Ectodermal cell (in vitro differentiated cells): ENCODE data around the gene LAMTOR1. TPM values are rescaled to one million over a fixed set of nuclear protein-coding genes. Genes with fewer than 3 reads are reported as not detected.
"Not testable (repeated sequence)": the region's sequence is repeated elsewhere in the genome, so short reads cannot be mapped to it uniquely, and the experiment has no call there.

Source experiments
- H3K27ac ChIP-seq: 2 replicates; pipeline ENCODE4 v1.7.0; 2013; ENCODE audit warnings: mild to moderate bottlenecking, low read depth, low read length; ENCODE audit not compliant: insufficient read depth, poor library complexity, severe bottlenecking
- H3K27me3 ChIP-seq: 2 replicates; pipeline ENCODE4 v1.7.0; 2013; ENCODE audit warnings: mild to moderate bottlenecking, low read length; ENCODE audit not compliant: insufficient read depth, control insufficient read depth, poor library complexity, severe bottlenecking
- H3K36me3 ChIP-seq: one replicate; pipeline ENCODE4 v1.7.0; 2013; ENCODE audit warnings: low read length; ENCODE audit not compliant: control insufficient read depth, insufficient read depth
- H3K4me1 ChIP-seq: one replicate; pipeline ENCODE4 v1.7.0; 2013; ENCODE audit warnings: low read length; ENCODE audit not compliant: control insufficient read depth, insufficient read depth
- H3K4me3 ChIP-seq: 2 replicates; pipeline ENCODE4 v1.7.0; 2013; ENCODE audit warnings: low read depth, low read length, control low read depth; ENCODE audit not compliant: insufficient read depth
- H3K9me3 ChIP-seq: 2 replicates; pipeline ENCODE4 v1.7.0; 2013; ENCODE audit warnings: mild to moderate bottlenecking, low read length, moderate library complexity; ENCODE audit not compliant: control insufficient read depth
- WGBS, 2 experiments: methylation state at CpG; one replicate each; pipeline ENCODE4 v1.1.7; 2013; ENCODE audit warnings: missing lambda C conversion rate in 2 of 2; 5-methylcytosine and 5-hydroxymethylcytosine counted together
- polyA plus RNA-seq, 4 experiments: library from polyadenylated mRNA; stranded (reverse); fragments of 50-300 nt; gene quantifications; one replicate each; pipeline ENCODE4 v1.2.3, GENCODE V29; 2013

LAMTOR1 gene
- 131 TPM for polyA plus RNA-seq (2013, experiment 1 of 4)
- 133 TPM for polyA plus RNA-seq (2013, experiment 2 of 4)
- 106 TPM for polyA plus RNA-seq (2013, experiment 3 of 4)
- polyA plus RNA-seq (2013, experiment 4 of 4) = 116 TPM

DNA sequence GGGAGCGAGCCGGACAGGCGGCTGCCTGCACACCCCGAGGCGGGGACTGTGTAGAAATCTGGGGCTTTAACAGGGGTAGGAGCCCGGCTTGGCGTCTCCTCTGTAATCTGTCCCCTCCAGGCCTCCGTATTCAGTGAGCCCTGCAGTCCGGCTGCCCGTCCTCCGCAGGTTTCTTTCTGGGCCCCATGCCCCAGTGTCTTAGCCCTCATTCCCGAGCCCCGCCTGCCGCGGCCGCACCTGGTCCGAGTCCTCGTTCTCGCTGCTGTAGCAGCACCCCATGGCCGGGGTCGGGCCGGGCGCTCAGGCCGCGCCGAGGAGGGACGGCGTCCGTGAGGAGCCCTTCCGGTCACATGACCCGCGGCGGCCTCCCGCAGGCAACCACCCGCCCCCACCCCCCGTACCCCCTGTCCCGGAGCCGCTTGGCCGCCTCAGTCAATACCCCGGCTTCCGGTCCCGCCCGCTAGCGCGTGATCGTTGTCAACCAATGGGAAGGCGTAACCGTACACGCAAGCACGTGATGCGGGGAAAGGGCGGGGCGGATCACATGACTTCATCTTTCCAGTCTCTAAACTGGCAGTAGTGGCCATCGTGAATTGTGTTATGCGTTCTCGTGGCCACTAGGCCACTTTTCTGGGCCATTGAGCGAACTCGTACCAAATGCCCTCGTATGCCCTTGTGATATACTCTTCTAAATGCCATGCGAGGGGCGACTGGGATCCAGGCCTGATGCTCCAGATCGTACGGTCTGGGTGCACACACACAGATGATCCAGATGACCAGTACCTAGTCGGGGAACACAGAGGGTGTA is at the start of gene LAMTOR1:
Gene LAMTOR1, minus strand, starts transcription at position 352 of the 808 bp plus-strand sequence. Its CDS starts 73 bp downstream, at position 279.
- Histone ChIP-seq H3K4me1 (peaks cover 8% of the 10 kb centered on the region), H3K4me3 (peak within 1 kb of the TSS; percentile 94), H3K36me3 (peaks cover 8% of the 10 kb centered on the region), H3K27me3 (no peaks in the 10 kb centered on the region), H3K27ac (peak within 1 kb of the TSS; percentile 78), H3K9me3 (no peaks in the 10 kb centered on the region)
- WGBS, 2 experiments = 6% methylated on average over 64 of the region's 64 CpGs

DNA sequence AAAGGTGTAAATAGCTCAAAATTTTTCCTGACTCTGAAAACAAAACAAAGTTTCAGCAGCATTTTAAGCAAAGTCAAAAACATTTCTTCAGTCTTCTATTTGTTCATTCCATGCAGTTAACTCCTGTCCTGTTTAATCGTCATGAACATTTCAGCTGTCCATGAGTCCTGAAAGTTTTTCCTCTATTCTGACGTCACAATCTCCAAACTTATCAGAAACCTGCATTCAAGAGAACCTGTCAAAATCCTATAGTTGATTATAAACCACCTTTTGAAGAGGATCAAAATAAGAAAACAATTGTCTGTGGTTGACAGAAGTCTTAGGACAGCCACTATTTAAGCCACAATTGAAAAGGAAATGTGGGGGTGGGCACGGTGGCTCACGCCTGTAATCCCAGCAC is 47.8 kb upstream of the LAMTOR1 start:
- no peaks in the 10 kb centered on the region for H3K27me3 ChIP-seq
- no peak overlapping the region for H3K4me3 ChIP-seq
- no peaks in the 10 kb centered on the region for H3K4me1 ChIP-seq
- H3K27ac ChIP-seq = no peak overlapping the region
- 91% methylated on average over 4 of the region's 4 CpGs for WGBS, 2 experiments
- H3K36me3 ChIP-seq = no peaks in the 10 kb centered on the region
- no peaks in the 10 kb centered on the region for H3K9me3 ChIP-seq

GRCh38 chr11:72146625-72147024 is 43.5 kb upstream of the LAMTOR1 start:
- H3K4me1 ChIP-seq = no peaks in the 10 kb centered on the region
- no peaks in the 10 kb centered on the region for H3K27me3 ChIP-seq
- no peaks in the 10 kb centered on the region for H3K36me3 ChIP-seq
- H3K27ac ChIP-seq = no peak overlapping the region
- WGBS, 2 experiments = 40 to 43% methylated on average over 2 of the region's 2 CpGs
- no peaks in the 10 kb centered on the region for H3K9me3 ChIP-seq
- no peak overlapping the region for H3K4me3 ChIP-seq

- Histone ChIP-seq H3K4me1 (no peaks in the 10 kb centered on the region), H3K27ac (no peak overlapping the region), H3K27me3 (no peaks in the 10 kb centered on the region), H3K4me3 (no peak overlapping the region), H3K36me3 (no peaks in the 10 kb centered on the region), H3K9me3 (no peaks in the 10 kb centered on the region)
- 90 to 92% methylated on average over 4 of the region's 4 CpGs for WGBS, 2 experiments
Measured at GRCh38 chr11:72144807-72145565, 41.9 kb upstream of the LAMTOR1 start.

- not testable (repeated sequence) for H3K27me3 ChIP-seq, H3K36me3 ChIP-seq, H3K9me3 ChIP-seq, H3K4me1 ChIP-seq, H3K27ac ChIP-seq, H3K4me3 ChIP-seq
- no CpG with 5 or more reads among the region's 1 CpG for WGBS, 2 experiments
Measured at GRCh38 chr11:72142543-72142942, 39.4 kb upstream of the LAMTOR1 start.

DNA sequence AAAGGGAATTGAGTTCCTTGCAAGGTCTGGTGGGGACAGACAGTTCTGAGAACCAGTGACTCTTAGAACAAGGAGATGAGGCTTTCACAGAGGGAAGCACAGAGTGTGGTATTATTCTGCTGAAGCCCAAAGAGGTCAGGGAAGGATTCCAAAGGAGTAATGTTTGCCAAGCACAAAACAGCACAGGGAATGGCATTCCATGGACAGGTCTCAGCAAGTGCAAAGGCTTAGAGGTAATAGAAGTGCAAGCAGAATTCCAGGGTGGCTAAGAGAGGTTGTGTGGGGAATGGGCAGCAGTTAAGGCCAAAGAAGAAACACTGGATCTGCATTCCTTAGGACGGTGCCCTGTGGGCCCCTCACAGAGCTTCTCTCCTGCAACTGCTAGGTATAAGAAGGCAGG is 39.0 kb upstream of the LAMTOR1 start:
- H3K27ac ChIP-seq, H3K27me3 ChIP-seq, H3K36me3 ChIP-seq, H3K9me3 ChIP-seq, H3K4me3 ChIP-seq, H3K4me1 ChIP-seq: not testable (repeated sequence)
- 70% methylated on average over 1 of the region's 1 CpG for WGBS, 2 experiments

DNA sequence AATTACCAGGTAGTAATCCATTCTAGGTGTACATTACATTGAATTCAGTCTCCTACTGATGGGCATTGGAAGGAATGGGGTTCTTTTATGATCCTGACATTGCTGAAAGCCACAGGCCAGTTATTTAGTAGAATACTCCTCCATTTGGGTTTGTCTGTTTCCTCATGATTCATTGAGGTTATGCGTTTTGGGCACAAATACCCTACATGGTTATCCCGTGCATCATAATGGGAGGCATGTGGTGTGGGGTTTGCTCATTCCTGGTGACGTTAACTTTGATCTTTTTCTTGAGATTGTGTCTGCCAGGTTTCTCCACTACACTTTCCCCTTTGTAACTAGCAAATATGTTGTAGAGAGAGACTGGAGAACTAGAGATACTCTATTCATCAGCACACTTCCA is 38.0 kb upstream of the LAMTOR1 start:
- Histone ChIP-seq H3K4me3 (no peak overlapping the region), H3K9me3 (no peaks in the 10 kb centered on the region), H3K27ac (no peak overlapping the region), H3K27me3 (no peaks in the 10 kb centered on the region), H3K36me3 (no peaks in the 10 kb centered on the region), H3K4me1 (no peaks in the 10 kb centered on the region)
- 54 to 73% methylated on average over 2 to 3 of the region's 3 CpGs for WGBS, 2 experiments

- 93 to 94% methylated on average over 2 of the region's 2 CpGs for WGBS, 2 experiments
- Histone ChIP-seq H3K9me3 (no peaks in the 10 kb centered on the region), H3K27me3 (no peaks in the 10 kb centered on the region), H3K4me1 (no peaks in the 10 kb centered on the region), H3K4me3 (no peak overlapping the region), H3K27ac (no peak overlapping the region), H3K36me3 (no peaks in the 10 kb centered on the region)
Measured at GRCh38 chr11:72140661-72141060, 37.6 kb upstream of the LAMTOR1 start.

DNA sequence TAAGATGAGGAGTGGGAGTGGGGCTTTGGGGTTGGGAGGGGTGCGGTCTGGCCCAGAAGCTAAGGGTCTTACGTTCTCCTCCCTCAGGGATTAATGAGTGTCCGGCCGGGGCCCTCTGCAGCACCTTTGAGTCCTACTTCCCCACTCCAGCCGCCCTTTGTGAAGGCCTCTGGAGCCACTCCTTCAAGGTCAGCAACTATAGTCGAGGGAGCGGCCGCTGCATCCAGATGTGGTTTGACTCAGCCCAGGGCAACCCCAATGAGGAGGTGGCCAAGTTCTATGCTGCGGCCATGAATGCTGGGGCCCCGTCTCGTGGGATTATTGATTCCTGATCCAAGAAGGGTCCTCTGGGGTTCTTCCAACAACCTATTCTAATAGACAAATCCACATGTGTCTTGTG is 36.4 kb upstream of the LAMTOR1 start:
- Histone ChIP-seq H3K4me1 (no peaks in the 10 kb centered on the region), H3K9me3 (no peaks in the 10 kb centered on the region), H3K27me3 (no peaks in the 10 kb centered on the region), H3K27ac (no peak overlapping the region), H3K36me3 (no peaks in the 10 kb centered on the region), H3K4me3 (no peak overlapping the region)
- 93 to 97% methylated on average over 11 of the region's 11 CpGs for WGBS, 2 experiments

DNA sequence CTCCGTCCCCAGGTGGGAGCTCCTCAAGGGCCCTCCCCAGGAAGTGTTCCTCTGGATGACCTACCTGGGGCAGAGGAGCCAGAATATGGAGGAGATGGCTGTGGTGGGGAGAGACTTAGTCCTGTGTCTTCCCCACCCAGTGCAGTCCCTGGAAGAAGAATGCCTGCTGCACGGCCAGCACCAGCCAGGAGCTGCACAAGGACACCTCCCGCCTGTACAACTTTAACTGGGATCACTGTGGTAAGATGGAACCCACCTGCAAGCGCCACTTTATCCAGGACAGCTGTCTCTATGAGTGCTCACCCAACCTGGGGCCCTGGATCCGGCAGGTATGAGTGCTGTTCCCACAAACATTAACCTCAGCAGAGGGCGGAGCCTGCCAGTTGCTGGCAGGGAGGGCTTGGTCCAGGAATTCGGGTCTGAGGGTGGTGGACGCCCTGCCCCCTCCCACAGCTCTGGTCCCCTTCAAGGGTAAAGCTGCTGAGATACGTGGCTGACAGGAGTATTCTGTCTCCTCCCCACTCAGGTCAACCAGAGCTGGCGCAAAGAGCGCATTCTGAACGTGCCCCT is 35.8 kb upstream of the LAMTOR1 start:
- Histone ChIP-seq H3K9me3 (no peaks in the 10 kb centered on the region), H3K4me1 (no peaks in the 10 kb centered on the region), H3K4me3 (no peak overlapping the region), H3K27ac (no peak overlapping the region), H3K27me3 (no peaks in the 10 kb centered on the region), H3K36me3 (no peaks in the 10 kb centered on the region)
- 91 to 93% methylated on average over 9 to 12 of the region's 12 CpGs for WGBS, 2 experiments
